NCI-H2081 treated with DMSO at 0.1 percent for 48 hours (cell line): ENCODE data around the gene CCNQ.

Experiments
- DNase-seq: peaks from one replicate; lab custom pipeline; 2025; lab: John Stamatoyannopoulos, UW

Gene CCNQ

GRCh38 chrX:153539171-153539978 lies 59.6 kb downstream of the CCNQ start:
- no peak for DNase-seq

GRCh38 chrX:153538424-153538823 lies 60.5 kb downstream of the CCNQ start:
- no peak for DNase-seq
